Measurements from ENCODE around the gene BPTF.
A peak's percentile ranks its signal among the peaks of the same experiment; 100 is the strongest.
"Not testable (repeated sequence)": the region's sequence is repeated elsewhere in the genome, so short reads cannot be mapped to it uniquely, and the experiment has no call there.

The BPTF gene

GRCh38 chr17:67891481-67892119 lies 66.3 kb downstream of the BPTF start:
- DNase-seq (ENCODE audit: low spot score) = no peak

GRCh38 chr17:67902511-67903231 lies 77.4 kb downstream of the BPTF start:
- DNase-seq (ENCODE audit: low spot score) = no peak

GRCh38 chr17:67905298-67905697 lies 80.0 kb downstream of the BPTF start:
- not testable (repeated sequence) for DNase-seq (ENCODE audit: low spot score)

DNA sequence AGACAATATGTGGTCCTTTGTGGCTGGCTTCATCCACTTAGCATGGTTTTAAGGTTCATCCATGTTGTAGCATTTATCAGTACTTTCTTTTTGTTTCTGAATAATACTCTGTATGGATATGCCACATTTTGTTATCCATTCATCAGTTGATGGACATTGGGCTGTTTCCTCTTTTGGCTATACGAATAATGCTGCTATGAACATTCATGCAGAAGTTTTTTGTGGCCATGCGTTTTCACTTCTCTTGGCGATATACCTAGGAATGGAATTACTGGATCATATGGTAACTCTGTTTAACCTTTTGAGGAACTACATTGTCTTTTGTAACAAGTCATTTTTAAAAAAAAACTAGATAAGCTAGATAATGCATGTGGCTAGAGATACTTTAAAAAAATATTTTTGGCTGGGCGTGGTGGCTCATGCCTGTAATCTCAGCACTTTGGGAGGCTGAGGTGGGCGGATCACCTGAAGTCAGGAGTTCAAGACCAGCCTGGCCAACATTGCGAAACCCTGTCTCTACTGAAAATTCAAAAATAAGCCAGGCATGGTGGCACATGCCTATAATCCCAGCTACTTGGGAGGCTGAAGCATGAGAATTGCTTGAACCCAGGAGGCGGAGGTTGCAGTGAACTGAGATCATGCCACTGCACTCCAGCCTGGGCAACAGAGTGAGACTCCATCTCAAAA lies 85.0 kb downstream of the BPTF start:
- not testable (repeated sequence) for DNase-seq (ENCODE audit: low spot score)

- DNase-seq (ENCODE audit: low spot score) = no peak
Observed at GRCh38 chr17:67911059-67911782, 85.9 kb downstream of the BPTF start.

- DNase-seq (ENCODE audit: low spot score) = no peak
Observed at GRCh38 chr17:67912088-67912487, 86.8 kb downstream of the BPTF start.

DNA sequence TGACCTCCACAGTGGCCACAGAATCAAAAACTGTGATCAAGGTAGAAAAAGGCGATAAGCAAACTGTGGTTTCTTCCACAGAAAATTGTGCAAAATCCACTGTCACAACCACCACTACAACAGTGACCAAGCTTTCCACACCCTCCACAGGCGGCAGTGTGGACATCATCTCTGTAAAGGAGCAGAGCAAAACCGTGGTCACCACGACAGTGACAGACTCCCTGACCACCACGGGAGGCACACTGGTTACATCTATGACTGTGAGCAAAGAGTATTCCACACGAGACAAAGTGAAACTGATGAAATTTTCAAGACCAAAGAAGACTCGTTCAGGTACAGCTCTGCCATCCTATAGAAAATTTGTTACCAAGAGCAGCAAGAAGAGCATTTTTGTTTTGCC lies 87.4 kb downstream of the BPTF start:
- no peak for DNase-seq (ENCODE audit: low spot score)

DNA sequence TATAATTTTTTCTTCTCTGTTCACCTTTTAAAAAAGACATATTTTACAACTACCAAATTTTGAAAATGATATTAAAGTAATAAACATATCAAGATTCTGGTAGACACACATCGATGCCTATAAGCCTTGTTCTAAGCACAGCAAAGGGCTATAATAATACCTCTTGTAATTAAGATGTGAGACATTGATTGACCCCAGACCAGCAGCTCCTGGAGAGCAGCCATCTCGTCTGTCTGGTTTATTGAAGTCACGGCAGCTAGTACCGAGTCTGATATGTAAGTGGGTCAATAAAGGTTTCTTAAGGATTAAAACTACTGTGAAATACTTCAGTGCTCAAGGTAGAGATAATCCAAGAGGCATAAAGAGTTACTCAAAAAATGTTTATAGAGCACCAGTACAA lies 94.9 kb downstream of the BPTF start:
- DNase-seq (ENCODE audit: low spot score) = no peak

DNA sequence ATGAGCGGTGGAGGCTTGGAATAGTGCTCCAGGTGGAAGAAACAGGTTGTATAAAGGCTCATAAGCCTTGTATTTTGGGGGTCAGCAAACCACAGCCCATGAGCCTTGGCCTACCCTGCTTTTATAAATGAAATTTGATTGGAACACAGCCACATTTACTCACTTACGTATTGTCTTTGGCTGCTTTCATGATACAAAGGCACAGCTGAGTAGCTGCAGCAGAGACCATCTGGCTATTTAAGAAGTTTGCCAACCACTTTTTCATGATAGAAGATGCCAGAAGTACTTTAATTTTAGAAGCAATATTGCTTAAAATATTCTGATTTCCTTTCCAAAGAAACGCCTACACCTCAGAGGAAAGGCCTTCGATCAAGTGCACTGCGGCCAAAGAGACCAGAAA lies 97.2 kb downstream of the BPTF start:
- no peak for DNase-seq (ENCODE audit: low spot score)

GRCh38 chr17:67928842-67929241 lies 103.5 kb downstream of the BPTF start:
- not testable (repeated sequence) for DNase-seq (ENCODE audit: low spot score)

DNA sequence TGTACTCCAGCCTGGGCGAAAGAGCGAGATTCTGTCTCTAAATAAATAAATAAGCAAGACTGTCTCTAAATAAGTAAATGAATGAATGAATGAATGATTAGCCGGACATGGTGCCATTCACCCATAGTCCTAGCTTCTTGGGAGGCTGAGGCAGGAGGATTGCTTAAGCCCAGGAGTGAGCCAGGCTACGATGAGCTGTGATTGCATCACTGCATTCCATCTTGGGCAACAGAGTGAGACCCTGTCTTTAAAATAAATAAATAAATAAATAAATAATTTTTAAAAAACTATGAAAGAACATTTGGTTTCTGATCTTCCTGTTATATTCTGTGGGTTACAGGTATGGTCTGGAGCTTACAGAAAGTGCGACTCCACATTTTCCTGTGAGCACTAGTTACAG lies 105.9 kb downstream of the BPTF start:
- DNase-seq (ENCODE audit: low spot score) = no peak

GRCh38 chr17:67942810-67943209 lies 117.5 kb downstream of the BPTF start:
- no peak for DNase-seq (ENCODE audit: low spot score)

- no peak for DNase-seq (ENCODE audit: low spot score)
Observed at GRCh38 chr17:67944035-67944434, 118.7 kb downstream of the BPTF start.

GRCh38 chr17:67946513-67946912 lies 121.2 kb downstream of the BPTF start:
- no peak for DNase-seq (ENCODE audit: low spot score)

DNA sequence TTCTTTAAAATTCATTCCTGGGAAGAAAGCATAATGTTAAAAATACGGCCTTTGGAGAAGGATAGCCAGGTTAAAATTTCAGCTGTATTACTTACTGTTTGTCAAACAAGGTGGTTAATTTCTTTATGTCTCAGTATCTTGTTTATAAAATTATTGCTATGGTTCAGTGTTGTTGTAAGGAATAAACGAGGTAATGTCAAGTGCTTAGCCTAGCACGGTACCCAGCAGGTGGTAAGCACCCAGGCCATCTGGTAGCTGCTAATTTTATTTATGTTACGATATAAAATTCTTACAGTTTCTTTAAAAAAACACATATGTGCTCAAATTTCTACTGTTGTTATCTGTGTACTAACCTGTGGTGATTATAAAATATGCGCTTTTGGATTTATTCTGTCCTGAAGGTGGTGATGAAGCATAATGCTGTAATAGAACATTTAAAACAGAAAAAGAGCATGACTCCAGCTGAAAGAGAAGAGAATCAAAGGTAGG lies 122.1 kb downstream of the BPTF start:
- DNase-seq (ENCODE audit: low spot score) = no peak

DNA sequence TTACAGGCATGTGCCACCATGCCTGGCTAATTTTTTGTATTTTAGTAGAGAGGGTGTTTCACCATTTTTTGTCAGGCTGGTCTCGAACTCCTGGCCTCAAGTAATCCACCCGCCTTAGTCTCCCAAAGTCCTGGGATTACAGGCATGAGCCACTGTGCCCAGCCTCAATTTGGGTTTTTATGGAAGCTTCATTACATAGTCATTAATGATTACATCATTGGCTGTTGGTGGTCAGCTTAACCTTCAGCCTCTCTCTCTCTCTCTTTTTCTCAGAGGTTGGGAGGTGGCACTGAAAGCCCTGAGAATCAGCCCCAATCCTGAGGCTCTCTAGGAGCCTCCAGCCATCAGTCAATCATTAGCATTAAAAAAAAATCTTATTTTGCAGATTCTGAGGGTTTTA lies 125.6 kb downstream of the BPTF start:
- DNase-seq (ENCODE audit: low spot score) = no peak

GRCh38 chr17:67959510-67959909 lies 134.2 kb downstream of the BPTF start:
- no peak for DNase-seq (ENCODE audit: low spot score)

GRCh38 chr17:67960276-67960675 lies 135.0 kb downstream of the BPTF start:
- not testable (repeated sequence) for DNase-seq (ENCODE audit: low spot score)

- DNase-seq (ENCODE audit: low spot score) = not testable (repeated sequence)
Observed at GRCh38 chr17:67962156-67962555, 136.9 kb downstream of the BPTF start.

GRCh38 chr17:67963145-67963572 lies 137.9 kb downstream of the BPTF start:
- peak; percentile 41 for DNase-seq (ENCODE audit: low spot score)

- DNase-seq (ENCODE audit: low spot score) = no peak
Observed at GRCh38 chr17:67970783-67971182, 145.5 kb downstream of the BPTF start.

DNA sequence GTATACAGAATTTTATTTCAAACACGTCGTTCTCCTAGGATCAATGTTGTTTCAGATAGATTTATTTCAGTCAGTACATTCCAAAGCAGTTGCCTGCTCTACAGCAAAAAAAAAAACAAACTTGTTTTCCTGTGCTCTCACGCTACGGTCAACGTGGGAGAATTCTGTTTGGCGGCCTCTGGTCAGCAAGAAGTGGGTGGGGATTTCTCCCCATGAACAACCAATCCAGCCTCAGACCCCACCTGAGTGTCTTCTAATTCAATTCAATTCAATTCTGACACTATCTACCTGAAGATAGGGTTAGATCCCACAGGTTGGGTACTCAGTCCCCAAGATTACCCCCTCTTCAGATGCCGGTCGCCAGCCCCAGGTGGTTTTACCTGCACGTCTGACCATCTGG lies 148.9 kb downstream of the BPTF start:
- no peak for DNase-seq (ENCODE audit: low spot score)
